ENCODE results near the gene BBS9.
"Not testable (repeated sequence)": the region's sequence is repeated elsewhere in the genome, so short reads cannot be mapped to it uniquely, and the experiment has no call there.

Gene BBS9

DNA sequence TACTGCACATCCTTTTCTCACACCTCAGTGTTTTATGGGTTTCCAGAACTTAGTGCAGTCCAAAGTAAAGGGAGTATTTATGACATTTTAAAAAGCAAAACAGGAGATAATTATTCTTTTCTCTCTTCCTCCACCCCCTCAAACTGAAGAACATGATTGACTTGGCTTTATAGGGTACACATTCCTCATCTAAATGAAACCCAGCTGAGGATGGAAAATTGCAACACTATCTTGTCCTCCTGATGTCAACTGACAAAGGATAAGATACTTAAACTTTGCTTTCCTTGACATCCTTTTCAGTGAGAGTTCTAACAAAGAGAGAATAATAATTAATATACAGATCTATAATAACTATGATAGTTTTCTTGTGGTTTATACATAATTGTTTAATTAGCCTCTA, 299.1 kb downstream of the BBS9 start:
- DNase-seq (ENCODE audit: low read depth, low spot score): no peak

- no peak for DNase-seq (ENCODE audit: low read depth, low spot score)
Observed at GRCh38 chr7:33431543-33431942, 302.2 kb downstream of the BBS9 start.

- DNase-seq (ENCODE audit: low read depth, low spot score): no peak
Observed at GRCh38 chr7:33432821-33433220, 303.5 kb downstream of the BBS9 start.

- DNase-seq (ENCODE audit: low read depth, low spot score): no peak
Observed at GRCh38 chr7:33433357-33433756, 304.0 kb downstream of the BBS9 start.

DNA sequence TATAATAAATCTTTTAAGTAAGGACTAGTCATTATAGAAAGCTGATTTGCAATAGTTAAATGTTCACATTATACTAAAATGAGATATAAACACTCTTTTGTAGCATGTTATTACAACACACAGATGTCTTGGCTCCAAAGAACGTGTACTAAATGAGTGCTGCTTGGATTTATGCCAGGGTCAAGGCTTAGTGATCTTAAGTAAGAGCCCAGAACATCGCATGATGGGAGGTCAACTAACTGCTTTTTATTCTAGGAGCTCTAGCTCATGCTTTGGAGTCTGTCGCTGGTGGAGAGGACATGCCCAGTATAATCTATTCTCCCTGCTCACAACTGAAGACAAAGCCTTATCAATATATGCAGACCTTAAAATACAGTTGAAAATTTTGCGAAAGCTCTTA, 315.1 kb downstream of the BBS9 start:
- no peak for DNase-seq (ENCODE audit: low read depth, low spot score)

DNA sequence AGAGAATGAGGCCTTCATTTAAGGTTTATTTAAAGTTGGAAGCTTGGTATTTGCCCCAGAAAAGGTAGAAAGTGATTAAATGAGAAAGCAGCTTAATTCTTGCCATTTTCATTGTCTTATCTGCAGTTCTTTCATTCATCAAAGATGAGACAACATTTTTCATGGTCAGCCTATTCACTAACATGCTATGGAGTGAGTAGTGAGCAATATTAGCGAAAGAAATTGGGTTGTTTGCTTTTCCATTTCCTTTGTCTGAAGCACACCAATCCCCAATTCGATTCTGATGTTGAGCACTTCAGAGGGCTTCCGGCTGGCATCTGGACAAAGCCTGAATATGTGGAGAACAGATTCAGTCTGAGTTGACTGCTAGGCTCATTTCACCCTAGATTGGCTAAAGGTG, 317.2 kb downstream of the BBS9 start:
- DNase-seq (ENCODE audit: low read depth, low spot score): peak; percentile 43

GRCh38 chr7:33448035-33448434, 318.7 kb downstream of the BBS9 start:
- DNase-seq (ENCODE audit: low read depth, low spot score): peak; percentile 57

DNA sequence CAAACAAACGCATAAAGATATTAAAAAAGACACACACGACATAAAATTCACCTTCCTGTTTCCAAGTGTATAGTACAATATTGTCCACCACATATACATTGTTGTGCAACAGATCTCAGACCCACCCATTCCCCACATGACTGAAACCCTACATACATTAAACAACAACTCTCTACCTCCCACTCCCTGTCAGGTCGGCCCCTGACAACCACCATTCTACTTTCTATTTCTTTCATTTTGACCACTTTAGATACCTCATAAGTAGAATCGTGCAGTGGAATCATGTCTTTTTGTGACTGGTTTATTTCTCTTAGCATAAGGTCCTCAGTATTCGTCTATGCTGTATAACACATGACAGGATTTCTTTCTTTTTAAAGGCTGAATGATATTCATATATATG, 320.5 kb downstream of the BBS9 start:
- no peak for DNase-seq (ENCODE audit: low read depth, low spot score)

- no peak for DNase-seq (ENCODE audit: low read depth, low spot score)
Observed at GRCh38 chr7:33452805-33453502, 323.6 kb downstream of the BBS9 start.

DNA sequence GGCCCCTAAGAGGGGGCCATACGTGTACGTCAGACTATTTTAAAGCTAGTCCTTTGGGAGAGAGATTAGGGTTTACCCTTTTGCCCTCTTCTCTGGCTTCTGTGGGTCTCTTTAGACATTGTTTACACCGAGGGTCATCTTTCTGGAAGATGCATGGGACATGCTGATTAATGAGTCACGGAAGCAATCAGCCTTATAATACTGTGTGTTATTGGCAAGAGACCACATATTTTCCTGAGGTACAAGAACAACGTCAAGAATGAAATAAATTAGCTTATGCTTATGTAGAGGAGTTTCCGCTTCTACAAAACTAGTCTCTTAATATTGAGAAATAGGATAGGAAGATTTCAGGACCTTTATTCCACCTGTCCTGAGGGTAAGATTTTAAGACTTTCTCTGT, 327.7 kb downstream of the BBS9 start:
- DNase-seq (ENCODE audit: low read depth, low spot score): peak; percentile 58

- DNase-seq (ENCODE audit: low read depth, low spot score): no peak
Observed at GRCh38 chr7:33458581-33458980, 329.2 kb downstream of the BBS9 start.

DNA sequence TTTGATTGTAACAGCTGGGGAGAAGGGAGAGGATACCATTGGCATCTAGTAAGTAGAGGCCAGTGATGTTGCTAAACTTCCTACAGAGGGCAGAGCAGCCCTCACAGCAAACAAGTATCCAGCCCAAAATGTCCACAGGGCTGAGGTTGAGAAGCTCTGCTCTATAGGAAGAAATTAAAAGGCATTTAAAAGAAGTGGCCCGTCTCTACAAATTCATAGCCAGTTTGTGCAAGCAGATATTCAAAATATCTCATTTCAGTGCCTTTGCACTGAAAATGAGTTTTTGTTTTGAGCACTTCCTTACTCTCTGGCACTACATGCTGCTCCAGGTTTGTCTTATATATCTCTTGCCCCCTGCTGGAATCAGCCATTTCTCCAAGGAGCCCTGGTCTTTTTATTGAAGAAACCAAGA, 330.0 kb downstream of the BBS9 start:
- DNase-seq (ENCODE audit: low read depth, low spot score): peak; percentile 65

- no peak for DNase-seq (ENCODE audit: low read depth, low spot score)
Observed at GRCh38 chr7:33463131-33463530, 333.8 kb downstream of the BBS9 start.

GRCh38 chr7:33466203-33466602, 336.8 kb downstream of the BBS9 start:
- DNase-seq (ENCODE audit: low read depth, low spot score): no peak

DNA sequence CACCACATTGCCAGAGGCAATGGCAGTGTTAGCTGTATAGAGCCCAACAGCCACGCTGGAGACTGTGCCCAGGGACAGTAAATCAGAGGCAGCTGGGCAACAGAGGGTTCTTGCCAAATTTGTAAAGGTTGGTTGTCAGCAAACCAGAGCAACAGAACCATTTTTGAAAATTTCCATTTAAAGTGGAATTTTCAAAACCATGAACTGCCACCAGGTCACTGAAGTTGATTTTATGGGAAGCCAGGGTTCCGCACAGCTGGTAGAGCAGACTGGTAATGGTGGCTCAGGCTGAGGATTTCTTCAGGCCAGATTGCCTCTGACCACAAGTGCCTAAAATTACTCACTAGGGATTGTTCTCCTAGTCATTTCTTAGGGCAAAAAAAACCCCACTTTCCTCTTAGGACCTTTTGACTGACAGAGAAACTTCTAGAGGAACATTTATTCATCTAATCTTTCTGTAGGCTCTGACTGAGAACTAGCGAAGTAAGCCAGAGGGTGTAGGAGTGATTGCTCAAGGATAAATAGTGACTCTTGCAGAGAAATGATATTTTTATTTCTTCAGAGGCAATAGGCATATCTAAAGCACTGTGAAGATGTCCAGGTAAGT, 342.4 kb downstream of the BBS9 start:
- no peak for DNase-seq (ENCODE audit: low read depth, low spot score)

DNA sequence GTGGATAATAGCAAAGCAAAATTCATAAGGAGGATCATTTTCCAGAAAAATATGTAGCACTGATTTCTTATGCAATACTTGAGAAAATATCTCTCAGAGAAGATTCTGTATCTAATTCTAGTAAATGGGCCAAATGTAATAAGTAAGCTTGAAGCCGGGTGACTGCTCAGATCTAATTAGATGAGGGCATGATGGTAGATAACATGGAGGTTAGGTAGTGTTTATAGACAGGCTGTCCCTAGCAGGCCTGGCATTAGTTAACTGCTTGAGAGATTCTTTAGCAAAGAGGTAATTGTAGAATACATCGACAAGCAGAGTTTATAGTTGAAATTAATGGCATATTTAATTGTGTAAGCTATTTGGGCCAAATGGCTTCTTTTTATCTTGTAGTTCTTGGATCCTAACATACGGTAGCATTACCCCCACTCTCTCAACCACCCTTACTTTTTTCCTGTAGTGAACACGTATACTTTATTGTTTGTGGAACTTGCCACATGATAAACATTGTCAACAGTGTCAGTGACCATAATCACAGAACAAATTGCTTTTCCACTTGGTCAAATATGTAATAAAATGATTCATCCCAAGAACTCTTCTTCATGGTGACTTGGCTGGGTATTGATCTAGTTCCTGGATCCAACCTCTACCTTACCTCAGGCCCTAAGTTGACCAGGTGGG, 343.1 kb downstream of the BBS9 start:
- DNase-seq (ENCODE audit: low read depth, low spot score): no peak

DNA sequence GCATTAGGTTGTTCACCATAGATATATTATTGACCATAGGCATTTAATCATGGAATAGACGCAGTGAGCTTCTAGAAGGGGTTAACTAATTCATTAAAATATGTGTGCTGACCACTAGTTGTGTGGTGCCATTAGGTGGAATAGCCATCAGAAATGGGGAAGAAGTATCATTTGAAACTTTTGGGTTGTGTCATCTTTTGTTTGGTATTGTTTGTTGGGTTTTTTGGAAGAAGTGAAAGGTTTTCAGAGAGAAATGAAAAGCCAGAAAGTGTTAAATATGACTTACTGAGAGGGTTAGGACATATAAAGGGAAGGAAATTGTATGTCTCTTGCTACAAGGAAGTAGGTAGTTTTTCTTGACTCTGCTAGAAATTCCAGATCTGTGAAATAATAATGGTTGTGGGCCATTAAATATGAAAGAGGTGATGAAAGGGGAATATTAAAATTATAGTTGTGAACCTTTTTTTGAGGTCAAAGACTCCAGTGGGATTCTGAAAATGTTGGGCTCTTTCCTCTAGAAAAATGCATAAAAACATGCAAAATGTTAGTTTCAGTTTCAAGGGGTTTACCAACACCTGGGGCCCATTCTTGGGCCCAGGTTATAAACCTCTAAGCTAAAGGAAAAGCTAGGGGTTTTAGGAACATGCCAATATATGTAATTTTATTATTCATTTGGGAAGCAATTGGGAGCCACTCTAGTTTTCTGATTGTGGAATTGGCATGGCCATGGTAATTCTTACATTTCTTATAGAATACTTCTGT, 348.5 kb downstream of the BBS9 start:
- no peak for DNase-seq (ENCODE audit: low read depth, low spot score)

GRCh38 chr7:33484476-33484875, 355.1 kb downstream of the BBS9 start:
- not testable (repeated sequence) for DNase-seq (ENCODE audit: low read depth, low spot score)

- peak; percentile 5 for DNase-seq (ENCODE audit: low read depth, low spot score)
Observed at GRCh38 chr7:33485747-33486493, 356.6 kb downstream of the BBS9 start.

GRCh38 chr7:33486633-33487032, 357.3 kb downstream of the BBS9 start:
- DNase-seq (ENCODE audit: low read depth, low spot score): no peak

DNA sequence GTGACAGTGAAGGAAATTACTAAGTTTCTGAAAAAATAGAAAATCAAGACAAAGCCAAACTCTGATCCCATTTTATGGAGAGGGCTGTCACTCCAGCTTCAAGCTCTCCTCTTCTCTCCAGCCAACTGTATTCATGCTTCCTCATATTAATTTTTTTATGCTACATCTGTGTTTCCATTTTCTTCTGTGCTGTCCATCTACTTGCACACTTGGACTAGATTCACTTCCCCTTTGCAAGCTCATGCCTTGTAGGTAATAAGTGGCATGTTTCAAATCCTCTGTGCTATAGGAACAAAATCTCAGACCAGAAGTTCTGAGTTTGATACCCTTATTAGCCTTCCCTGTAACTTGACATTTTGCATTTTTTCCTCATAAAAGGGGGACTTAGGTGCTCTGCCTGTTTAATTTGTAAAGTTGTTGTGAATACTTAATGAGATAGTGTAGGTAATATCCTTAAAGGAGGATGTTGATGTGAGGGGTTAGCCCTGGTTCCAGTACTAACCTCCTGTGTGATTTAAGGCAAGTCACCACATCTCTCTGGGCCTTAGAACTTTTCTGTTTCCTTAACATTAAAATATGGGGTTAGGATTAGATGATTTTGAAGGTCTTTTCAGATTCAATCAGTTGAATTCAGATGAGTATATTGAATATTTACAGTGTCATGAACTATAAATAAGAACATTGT, 358.8 kb downstream of the BBS9 start:
- no peak for DNase-seq (ENCODE audit: low read depth, low spot score)
